Neural progenitor cell (in vitro differentiated cells): Measurements from ENCODE around the gene CNTNAP2.

Experiments used
- EZH2 ChIP-seq: fragments of 200-600 bp; sonication (generic); IDR thresholded peaks from 2 replicates; pipeline ENCODE4 v1.6.1; 2017; ENCODE audit warnings: antibody characterized with exemption, mild to moderate bottlenecking, moderate library complexity
- EZH2phosphoT487 ChIP-seq: fragments of 200-600 bp; sonication (generic); IDR thresholded peaks from 2 replicates; pipeline ENCODE4 v1.6.1; 2017; ENCODE audit warnings: antibody characterized with exemption
- TF ChIP-seq, protein P1 (sequence below): fragments of 200-600 bp; sonication (generic); IDR thresholded peaks from 2 replicates; pipeline ENCODE4 v1.5.1; 2017; ENCODE audit warnings: antibody characterized with exemption, mild to moderate bottlenecking

DNA sequence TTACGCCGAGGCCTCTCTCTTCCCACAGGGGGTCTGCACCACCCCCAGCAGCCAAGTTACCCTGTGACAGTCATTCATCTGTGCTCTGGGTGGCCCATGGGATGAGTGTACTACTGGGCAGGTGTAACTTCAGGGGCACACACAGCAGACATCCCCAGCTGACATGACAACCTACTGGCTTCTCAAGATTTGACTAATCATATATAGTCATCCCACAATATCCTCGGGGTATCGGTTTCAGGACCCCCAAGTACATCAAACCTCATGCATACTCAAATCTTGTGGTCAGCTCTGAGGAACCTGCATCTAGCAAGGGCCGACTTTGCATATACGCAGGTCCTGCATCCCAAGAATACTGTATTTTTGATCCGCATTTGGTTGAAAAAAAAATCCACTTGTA is 2137.0 kb downstream of the CNTNAP2 start:
- TF ChIP-seq, protein P1, sequence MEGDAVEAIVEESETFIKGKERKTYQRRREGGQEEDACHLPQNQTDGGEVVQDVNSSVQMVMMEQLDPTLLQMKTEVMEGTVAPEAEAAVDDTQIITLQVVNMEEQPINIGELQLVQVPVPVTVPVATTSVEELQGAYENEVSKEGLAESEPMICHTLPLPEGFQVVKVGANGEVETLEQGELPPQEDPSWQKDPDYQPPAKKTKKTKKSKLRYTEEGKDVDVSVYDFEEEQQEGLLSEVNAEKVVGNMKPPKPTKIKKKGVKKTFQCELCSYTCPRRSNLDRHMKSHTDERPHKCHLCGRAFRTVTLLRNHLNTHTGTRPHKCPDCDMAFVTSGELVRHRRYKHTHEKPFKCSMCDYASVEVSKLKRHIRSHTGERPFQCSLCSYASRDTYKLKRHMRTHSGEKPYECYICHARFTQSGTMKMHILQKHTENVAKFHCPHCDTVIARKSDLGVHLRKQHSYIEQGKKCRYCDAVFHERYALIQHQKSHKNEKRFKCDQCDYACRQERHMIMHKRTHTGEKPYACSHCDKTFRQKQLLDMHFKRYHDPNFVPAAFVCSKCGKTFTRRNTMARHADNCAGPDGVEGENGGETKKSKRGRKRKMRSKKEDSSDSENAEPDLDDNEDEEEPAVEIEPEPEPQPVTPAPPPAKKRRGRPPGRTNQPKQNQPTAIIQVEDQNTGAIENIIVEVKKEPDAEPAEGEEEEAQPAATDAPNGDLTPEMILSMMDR, result no peak
- TF ChIP-seq EZH2phosphoT487, result no peak
- TF ChIP-seq EZH2, result no peak
